ENCODE results near the gene SLC6A20. TPM values are rescaled to one million over a fixed set of nuclear protein-coding genes. Genes with fewer than 3 reads are reported as not detected.

SLC6A20 gene
- total RNA-seq, 4 donors from 2014 or later, result 0.16 to 1.1 (median 0.26) TPM

DNA sequence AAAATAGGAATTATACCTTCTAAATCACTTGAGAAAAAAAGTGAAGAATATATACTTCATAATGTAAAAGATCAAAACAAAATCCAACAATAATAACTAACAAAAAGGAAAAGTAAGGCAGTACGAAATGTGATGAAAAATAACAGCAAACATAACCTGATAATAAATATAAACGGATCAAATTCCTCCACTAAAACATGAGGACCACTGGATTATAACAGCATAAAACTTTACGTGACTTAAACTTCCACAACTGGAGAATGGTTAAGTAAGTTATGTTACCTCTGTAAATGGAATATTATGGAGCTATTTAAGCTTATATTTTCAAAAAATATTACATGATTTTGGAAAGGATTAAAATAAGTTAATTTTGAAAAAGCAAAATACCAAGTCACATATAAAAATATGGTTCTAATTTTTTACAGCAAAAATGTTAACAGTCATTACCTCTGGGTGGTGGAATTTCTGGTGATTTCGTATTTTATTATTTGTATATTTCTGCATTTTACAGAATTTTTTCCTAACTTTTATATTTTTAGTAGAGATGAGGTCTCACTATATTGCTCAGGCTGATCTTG is 7.0 kb downstream of the SLC6A20 start:
- no peak overlapping the region for H3K4me3 ChIP-seq
- TF ChIP-seq, protein P1, sequence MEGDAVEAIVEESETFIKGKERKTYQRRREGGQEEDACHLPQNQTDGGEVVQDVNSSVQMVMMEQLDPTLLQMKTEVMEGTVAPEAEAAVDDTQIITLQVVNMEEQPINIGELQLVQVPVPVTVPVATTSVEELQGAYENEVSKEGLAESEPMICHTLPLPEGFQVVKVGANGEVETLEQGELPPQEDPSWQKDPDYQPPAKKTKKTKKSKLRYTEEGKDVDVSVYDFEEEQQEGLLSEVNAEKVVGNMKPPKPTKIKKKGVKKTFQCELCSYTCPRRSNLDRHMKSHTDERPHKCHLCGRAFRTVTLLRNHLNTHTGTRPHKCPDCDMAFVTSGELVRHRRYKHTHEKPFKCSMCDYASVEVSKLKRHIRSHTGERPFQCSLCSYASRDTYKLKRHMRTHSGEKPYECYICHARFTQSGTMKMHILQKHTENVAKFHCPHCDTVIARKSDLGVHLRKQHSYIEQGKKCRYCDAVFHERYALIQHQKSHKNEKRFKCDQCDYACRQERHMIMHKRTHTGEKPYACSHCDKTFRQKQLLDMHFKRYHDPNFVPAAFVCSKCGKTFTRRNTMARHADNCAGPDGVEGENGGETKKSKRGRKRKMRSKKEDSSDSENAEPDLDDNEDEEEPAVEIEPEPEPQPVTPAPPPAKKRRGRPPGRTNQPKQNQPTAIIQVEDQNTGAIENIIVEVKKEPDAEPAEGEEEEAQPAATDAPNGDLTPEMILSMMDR (IDR thresholded peaks at IDR 0.05), result no peak
- TF ChIP-seq POLR2A (IDR thresholded peaks at IDR 0.05) (no peak), EP300 (IDR thresholded peaks at IDR 0.05) (no peak), POLR2AphosphoS5 (IDR thresholded peaks at IDR 0.05) (no peak)
- H3K9me3 ChIP-seq, result peaks cover 0 to 18% (median 0%) of the 10 kb centered on the region in 3 donors
- H3K27me3 ChIP-seq, result peaks cover 11% of the 10 kb centered on the region
- H3K36me3 ChIP-seq, result no peaks in the 10 kb centered on the region
- H3K4me1 ChIP-seq, result no peaks in the 10 kb centered on the region
- H3K27ac ChIP-seq, result no peak overlapping the region
- no peak for ATAC-seq
- WGBS, 2 donors (ENCODE audit: low coverage in 1 of 2), result 71 to 85% methylated on average over 4 of the region's 4 CpGs

DNA sequence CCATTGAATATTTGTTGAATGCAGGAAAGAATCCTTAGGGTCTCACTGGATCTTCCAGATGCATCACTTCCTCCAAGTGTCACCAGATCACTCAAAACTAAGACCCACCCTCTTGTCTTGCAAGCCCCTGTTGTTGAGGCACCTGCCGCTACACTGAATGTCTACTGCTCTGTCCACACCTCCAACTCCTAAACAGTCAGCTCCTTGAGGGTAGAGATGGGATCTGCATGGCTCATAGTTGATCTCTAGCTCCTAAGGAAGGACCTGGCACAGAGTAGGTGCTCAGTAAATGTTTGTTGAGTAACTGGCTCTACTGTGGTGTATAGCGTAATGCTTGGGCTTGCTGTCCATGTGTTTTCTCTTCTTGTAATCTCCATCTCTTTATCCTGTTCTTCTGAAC is 8.8 kb downstream of the SLC6A20 start:
- H3K4me1 ChIP-seq, result no peaks in the 10 kb centered on the region
- no peak overlapping the region for H3K4me3 ChIP-seq
- WGBS, 2 donors (ENCODE audit: low coverage in 1 of 2), result 100% methylated on average over 2 of the region's 2 CpGs; no CpG with 5 or more reads in 1 of the 2 donors
- no peaks in the 10 kb centered on the region for H3K27me3 ChIP-seq
- no peak overlapping the region for H3K27ac ChIP-seq
- no peak for TF ChIP-seq EP300 (IDR thresholded peaks at IDR 0.05)
- TF ChIP-seq POLR2A (IDR thresholded peaks at IDR 0.05), result no peak
- TF ChIP-seq, protein P1 (IDR thresholded peaks at IDR 0.05), result no peak
- no peak for TF ChIP-seq POLR2AphosphoS5 (IDR thresholded peaks at IDR 0.05)
- no peak for ATAC-seq
- H3K36me3 ChIP-seq, result no peaks in the 10 kb centered on the region
- peaks cover 0 to 18% (median 0%) of the 10 kb centered on the region in 3 donors for H3K9me3 ChIP-seq

DNA sequence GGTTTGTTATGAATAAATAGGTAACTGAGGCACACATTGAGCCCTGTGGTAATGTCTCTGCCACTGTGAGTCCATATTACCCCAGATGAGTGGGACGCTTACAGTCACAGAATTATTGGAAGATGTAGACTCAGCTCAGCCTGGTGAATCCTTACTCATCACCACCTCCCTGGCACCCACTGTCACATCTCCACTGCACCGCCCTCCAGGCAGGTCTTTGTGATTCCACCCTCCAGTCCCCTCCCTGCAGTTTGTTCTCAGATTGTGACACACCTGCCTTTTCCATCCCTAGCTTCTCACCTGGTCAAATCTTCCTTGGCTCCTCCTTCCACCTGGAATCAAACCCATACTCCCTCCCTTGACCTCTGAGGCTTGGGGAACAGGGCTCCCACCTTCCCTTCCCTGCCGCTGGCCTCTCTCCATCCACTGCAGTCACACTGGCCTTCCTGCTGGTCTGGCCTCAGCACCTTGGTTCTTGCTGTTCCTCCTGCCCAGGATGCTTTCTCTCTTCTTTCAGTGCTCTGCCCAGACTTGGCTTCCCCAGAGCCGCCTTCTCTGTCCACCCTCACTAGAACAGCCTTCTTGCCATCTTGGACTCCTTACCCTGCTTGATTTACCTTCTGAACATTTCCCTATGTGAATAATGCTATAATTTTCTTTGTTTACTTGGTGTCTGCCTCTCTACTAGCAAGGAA is 9.4 kb downstream of the SLC6A20 start:
- Histone ChIP-seq H3K27ac (no peak overlapping the region), H3K4me3 (no peak overlapping the region), H3K4me1 (no peaks in the 10 kb centered on the region), H3K27me3 (no peaks in the 10 kb centered on the region), H3K36me3 (no peaks in the 10 kb centered on the region), H3K9me3 (peaks cover 0 to 18% (median 0%) of the 10 kb centered on the region in 3 donors)
- TF ChIP-seq POLR2AphosphoS5 (IDR thresholded peaks at IDR 0.05) (no peak), POLR2A (IDR thresholded peaks at IDR 0.05) (no peak), EP300 (IDR thresholded peaks at IDR 0.05) (no peak)
- TF ChIP-seq, protein P1 (IDR thresholded peaks at IDR 0.05), result no peak
- no peak for ATAC-seq
- 86 to 97% methylated on average over 3 to 4 of the region's 4 CpGs for WGBS, 2 donors (ENCODE audit: low coverage in 1 of 2)

DNA sequence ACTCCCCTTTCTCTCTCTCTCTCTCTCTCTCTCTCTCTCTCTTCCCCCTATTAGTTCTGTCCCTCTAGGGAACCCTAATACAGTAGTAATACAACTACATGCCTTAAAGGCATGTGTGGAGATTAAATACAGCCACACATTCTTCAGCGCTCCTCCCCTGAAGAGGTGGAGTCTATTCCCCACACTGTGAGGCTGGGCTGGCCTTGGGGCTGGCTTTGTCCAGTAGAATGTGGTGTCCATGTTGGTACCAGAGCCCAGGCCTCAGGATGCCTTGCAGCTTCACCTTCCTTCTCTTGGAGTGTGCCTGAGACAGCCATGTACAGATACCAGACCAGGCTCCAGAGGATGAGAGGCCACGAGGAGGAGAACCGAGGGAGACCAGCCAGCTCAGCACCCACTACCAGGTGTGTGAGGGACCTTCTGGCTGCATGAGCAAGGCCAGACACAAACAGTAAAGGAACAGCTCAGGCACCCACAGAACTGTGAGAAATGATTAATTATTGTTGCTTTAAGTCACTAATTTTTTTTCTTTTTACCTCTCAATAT is 10.7 kb downstream of the SLC6A20 start:
- WGBS, 2 donors (ENCODE audit: low coverage in 1 of 2), result 50 to 67% methylated on average over 1 to 2 of the region's 3 CpGs

DNA sequence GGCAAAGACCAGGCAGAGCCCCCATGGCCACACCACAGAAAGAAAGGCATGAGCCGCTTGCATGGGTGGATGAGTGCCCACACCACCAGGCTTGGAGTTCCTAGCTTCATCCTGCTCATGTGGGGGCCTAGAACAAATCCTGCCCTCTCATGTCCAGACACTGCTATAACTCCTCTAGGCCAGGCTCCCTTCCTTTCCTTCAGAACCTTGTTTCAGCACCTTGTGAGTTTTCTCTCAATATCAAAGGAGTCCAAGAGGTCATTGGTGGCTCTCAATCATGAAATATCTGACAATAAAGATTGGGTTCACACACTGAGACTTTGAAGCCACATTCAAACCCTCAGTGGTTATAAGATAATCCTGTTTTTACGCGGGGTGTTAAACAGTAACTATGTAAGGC is 12.7 kb downstream of the SLC6A20 start:
- WGBS, 2 donors (ENCODE audit: low coverage in 1 of 2), result 86 to 96% methylated on average over 2 to 3 of the region's 3 CpGs
- peaks cover 0 to 2% (median 0%) of the 10 kb centered on the region in 3 donors for H3K9me3 ChIP-seq
- no peak overlapping the region for H3K4me3 ChIP-seq
- no peaks in the 10 kb centered on the region for H3K27me3 ChIP-seq
- no peak overlapping the region for H3K27ac ChIP-seq
- no peaks in the 10 kb centered on the region for H3K4me1 ChIP-seq
- H3K36me3 ChIP-seq, result no peaks in the 10 kb centered on the region
- TF ChIP-seq POLR2A (IDR thresholded peaks at IDR 0.05), result no peak
- TF ChIP-seq, protein P1 (IDR thresholded peaks at IDR 0.05), result no peak
- no peak for TF ChIP-seq EP300 (IDR thresholded peaks at IDR 0.05)
- TF ChIP-seq POLR2AphosphoS5 (IDR thresholded peaks at IDR 0.05), result no peak
- ATAC-seq, result no peak

More for the DNA sequence above, 10.7 kb downstream of the SLC6A20 start:
- Histone ChIP-seq H3K27me3 (no peaks in the 10 kb centered on the region), H3K4me1 (no peaks in the 10 kb centered on the region), H3K27ac (no peak overlapping the region), H3K36me3 (no peaks in the 10 kb centered on the region), H3K4me3 (no peak overlapping the region), H3K9me3 (peaks cover 0 to 18% (median 0%) of the 10 kb centered on the region in 3 donors)
- no peak for TF ChIP-seq EP300 (IDR thresholded peaks at IDR 0.05)
- ATAC-seq, result no peak

Measured in gastroesophageal sphincter (tissue), 4 donors.